DMS53 treated with DMSO at 0.1 percent for 48 hours (cell line): ENCODE measurements around the gene SLC5A12.
"Not testable (repeated sequence)": the region's sequence is repeated elsewhere in the genome, so short reads cannot be mapped to it uniquely, and the experiment has no call there.

ENCODE experiments used
- DNase-seq: peaks from one replicate; lab custom pipeline; 2025; ENCODE audit not compliant: unreplicated experiment; lab: John Stamatoyannopoulos, UW

SLC5A12 gene

DNA sequence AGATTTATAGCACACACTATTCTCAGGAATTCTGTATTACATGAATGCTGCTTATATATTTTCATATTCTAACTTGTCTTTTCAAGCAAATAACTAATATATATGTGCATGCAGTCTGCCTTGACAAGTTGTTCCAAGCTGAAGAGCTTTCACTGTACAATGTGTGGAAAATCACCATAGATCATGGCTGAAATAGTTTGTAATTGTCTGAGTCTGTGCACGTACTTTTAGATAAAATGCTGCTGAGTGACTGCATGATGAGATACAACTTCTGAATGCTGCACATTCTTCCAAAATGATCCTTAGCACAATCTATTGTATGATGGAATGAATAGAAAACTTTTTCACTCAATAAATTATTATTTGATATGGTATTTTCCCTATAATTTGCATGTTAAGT, 58.9 kb downstream of the SLC5A12 start:
- DNase-seq = no peak

GRCh38 chr11:26655287-26655686, 66.6 kb downstream of the SLC5A12 start:
- DNase-seq = no peak

GRCh38 chr11:26651916-26652315, 69.9 kb downstream of the SLC5A12 start:
- no peak for DNase-seq

DNA sequence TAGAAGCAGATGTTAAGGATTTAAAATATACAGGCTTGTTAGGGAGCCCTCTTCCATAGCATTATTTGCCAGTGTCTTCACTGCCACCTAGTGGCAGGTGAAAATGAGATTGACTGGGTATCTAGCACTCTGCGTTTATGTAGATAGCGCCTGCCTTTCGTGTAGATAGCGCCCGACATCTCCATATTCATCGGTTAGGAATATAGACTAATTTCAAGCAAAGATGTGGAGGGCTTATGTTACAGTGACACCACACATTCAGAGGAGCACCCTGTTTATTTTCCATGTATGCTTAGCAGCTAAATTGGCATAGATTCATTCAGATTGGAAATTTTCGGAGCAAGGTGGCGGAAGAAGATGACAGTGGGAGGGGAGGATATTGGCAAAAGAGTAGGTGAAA, 72.0 kb downstream of the SLC5A12 start:
- DNase-seq = peak; percentile 79

GRCh38 chr11:26643314-26643713, 78.5 kb downstream of the SLC5A12 start:
- DNase-seq = not testable (repeated sequence)

- DNase-seq = no peak
Measured at GRCh38 chr11:26632691-26633159, 89.1 kb downstream of the SLC5A12 start.

GRCh38 chr11:26626346-26626745, 95.5 kb downstream of the SLC5A12 start:
- DNase-seq = no peak

DNA sequence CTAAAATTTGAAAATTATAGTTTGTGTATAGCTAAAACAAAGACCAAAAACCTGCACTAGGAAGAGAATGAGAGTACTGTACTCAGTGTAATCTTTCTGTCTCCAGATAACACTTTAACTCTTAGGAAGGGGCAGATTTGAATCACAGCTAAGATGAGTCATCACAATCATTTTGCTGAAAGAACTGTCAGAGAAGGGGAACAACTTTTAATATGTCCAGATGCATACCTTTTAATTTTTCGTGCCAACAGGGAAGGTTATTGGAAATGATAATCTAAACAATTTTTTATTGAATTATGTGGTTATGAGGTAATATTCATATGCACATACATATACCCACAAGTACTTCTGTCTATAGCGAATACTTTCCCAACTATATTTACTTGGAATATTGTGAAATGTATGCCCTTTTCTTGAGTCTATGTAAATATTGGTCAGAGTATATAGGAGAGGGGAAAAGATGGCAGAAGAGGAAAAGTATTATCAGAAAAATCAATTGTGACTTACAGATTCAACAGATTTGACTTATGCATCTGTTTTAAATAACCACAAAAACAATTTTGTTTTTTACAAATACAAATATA, 98.7 kb downstream of the SLC5A12 start:
- peak; percentile 9 for DNase-seq

- no peak for DNase-seq
Measured at GRCh38 chr11:26622181-26622580, 99.7 kb downstream of the SLC5A12 start.

- no peak for DNase-seq
Measured at GRCh38 chr11:26621132-26621531, 100.7 kb downstream of the SLC5A12 start.

DNA sequence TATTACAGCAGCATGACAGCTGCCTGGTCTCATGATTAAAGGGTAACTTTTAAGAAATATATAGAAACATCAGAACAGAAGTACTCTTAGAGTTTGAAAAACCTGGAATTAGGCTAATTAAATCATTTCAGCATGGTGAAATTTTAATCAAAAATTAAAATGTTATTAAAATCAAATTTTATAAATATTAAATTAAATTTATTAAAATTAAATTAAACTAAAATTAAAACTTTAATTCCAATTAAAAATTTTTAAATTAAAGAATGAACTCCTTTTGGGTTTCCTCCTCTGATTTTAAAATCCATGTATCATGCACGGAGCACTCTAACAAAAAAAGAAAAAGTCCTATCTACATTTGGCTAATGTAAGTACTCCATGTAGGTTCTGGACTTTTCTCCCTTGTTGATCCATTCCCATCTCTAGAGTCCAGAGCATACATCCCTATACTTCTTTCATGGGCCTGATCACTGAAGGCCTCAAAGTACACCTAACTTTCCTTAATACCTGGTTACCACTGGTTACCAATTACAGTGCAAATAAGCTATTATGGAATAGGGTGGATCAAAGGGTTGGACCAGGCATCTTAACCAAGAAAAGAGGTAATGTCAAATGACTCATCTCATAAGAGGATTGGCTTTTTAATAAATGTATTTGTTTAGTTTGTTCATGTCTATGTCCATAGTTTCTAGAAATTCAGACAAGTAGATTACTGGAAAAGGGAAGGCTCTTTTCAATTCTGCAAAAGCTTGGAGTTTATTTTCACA, 101.4 kb downstream of the SLC5A12 start:
- peak; percentile 30 for DNase-seq

DNA sequence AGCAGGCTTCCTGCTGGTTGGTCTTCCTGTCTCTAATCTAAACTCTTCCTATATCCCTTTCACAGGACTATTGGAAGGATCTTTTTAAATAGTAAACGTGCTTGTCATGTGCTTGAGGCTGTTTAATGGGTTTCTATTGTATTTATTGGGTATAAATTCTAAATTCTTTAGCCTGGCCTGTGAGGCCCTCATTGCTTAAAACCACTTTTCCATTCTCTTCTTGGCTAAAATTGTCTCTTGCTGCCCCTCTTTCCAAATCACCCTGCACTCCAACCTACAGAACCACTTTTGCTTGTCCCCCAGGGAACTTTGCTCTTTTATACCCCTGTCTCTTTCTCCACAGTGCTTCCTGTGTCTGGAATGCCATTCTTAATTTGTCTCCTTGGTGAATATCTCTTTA, 103.4 kb downstream of the SLC5A12 start:
- DNase-seq = no peak
